Measurements from ENCODE around the gene PRR23E.

GRCh38 chr3:127196466-127197299 lies 3.8 kb downstream of the PRR23E start:
- no peak for TF ChIP-seq CTCF (IDR thresholded peaks at IDR 0.05)
- TF ChIP-seq POLR2A (IDR thresholded peaks at IDR 0.05), result no peak
